OCI-LY1 (cell line): ENCODE data around the gene SYT14.

Experiments
- H2AFZ ChIP-seq: fragments of 200-600 bp; sonication (generic), shearing (Covaris generic); 2 replicates; pipeline ENCODE4 v1.6.0; 2014; ENCODE audit warnings: antibody characterized with exemption, mild to moderate bottlenecking, low read length
- H3F3A ChIP-seq: fragments of 200-600 bp; sonication (generic), shearing (Covaris generic); 2 replicates; pipeline ENCODE4 v1.6.0; 2014; ENCODE audit warnings: mild to moderate bottlenecking, antibody characterized with exemption, low read length, moderate library complexity; ENCODE audit not compliant: insufficient read depth
- H3K27ac ChIP-seq: fragments of 200-600 bp; sonication (generic); 2 replicates; pipeline ENCODE4 v1.5.1; 2014; ENCODE audit warnings: low read length, mixed run types, mild to moderate bottlenecking, low read depth; ENCODE audit not compliant: poor library complexity, severe bottlenecking
- H3K27me3 ChIP-seq: fragments of 200-600 bp; sonication (generic); 2 replicates; pipeline ENCODE4 v1.6.0; 2014; ENCODE audit warnings: antibody characterized with exemption, mild to moderate bottlenecking, low read length, moderate library complexity; ENCODE audit not compliant: insufficient read depth
- H3K36me3 ChIP-seq: fragments of 200-600 bp; sonication (generic); 2 replicates; pipeline ENCODE4 v1.6.1; 2014; ENCODE audit warnings: mild to moderate bottlenecking, antibody characterized with exemption, low read length, moderate library complexity, mixed read lengths; ENCODE audit not compliant: insufficient read depth
- H3K4me1 ChIP-seq: fragments of 200-600 bp; sonication (generic); 2 replicates; pipeline ENCODE4 v1.5.1; 2014; ENCODE audit warnings: mild to moderate bottlenecking, low read length, moderate library complexity; ENCODE audit not compliant: insufficient read depth, severe bottlenecking
- H3K4me2 ChIP-seq: fragments of 200-600 bp; sonication (generic), shearing (Covaris generic); 2 replicates; pipeline ENCODE4 v1.6.1; 2014; ENCODE audit warnings: low read length
- H3K4me3 ChIP-seq: fragments of 200-600 bp; sonication (generic); 2 replicates; pipeline ENCODE4 v1.5.1; 2014; ENCODE audit warnings: low read length, low read depth, mild to moderate bottlenecking, mixed read lengths; ENCODE audit not compliant: poor library complexity, severe bottlenecking
- H3K79me2 ChIP-seq: fragments of 200-600 bp; shearing (Covaris generic); 2 replicates; pipeline ENCODE4 v1.6.1; 2016; ENCODE audit warnings: mixed run types, low read length, mixed read lengths; ENCODE audit not compliant: insufficient read depth
- H3K9ac ChIP-seq: fragments of 200-600 bp; sonication (generic), shearing (Covaris generic); 2 replicates; pipeline ENCODE4 v1.6.1; 2014; ENCODE audit warnings: mild to moderate bottlenecking, low read length, mixed read lengths
- H3K9me2 ChIP-seq: fragments of 200-600 bp; sonication (generic), shearing (Covaris generic); 2 replicates; pipeline ENCODE4 v1.6.1; 2014; ENCODE audit warnings: low read depth, mild to moderate bottlenecking, low read length, mixed read lengths
- H3K9me3 ChIP-seq: fragments of 200-600 bp; shearing (Covaris generic); 2 replicates; pipeline ENCODE4 v1.6.1; 2014; ENCODE audit warnings: low read length, mixed read lengths
- H4K20me1 ChIP-seq: fragments of 200-600 bp; sonication (generic), shearing (Covaris generic); 2 replicates; pipeline ENCODE4 v1.6.0; 2016; ENCODE audit warnings: mild to moderate bottlenecking, low read length; ENCODE audit not compliant: insufficient read depth
- CTCF ChIP-seq: fragments of 200-600 bp; sonication (generic), shearing (Covaris generic); IDR thresholded peaks from 2 replicates; pipeline ENCODE4 v1.5.1; 2017; ENCODE audit warnings: mild to moderate bottlenecking, antibody characterized with exemption, low read length, moderate library complexity, mixed read lengths
- EZH2 ChIP-seq: fragments of 200-600 bp; sonication (generic), shearing (Covaris generic); IDR thresholded peaks from 2 replicates; pipeline ENCODE4 v1.8.0; 2017; ENCODE audit warnings: borderline replicate concordance, mixed run types, mild to moderate bottlenecking, antibody characterized with exemption, low read length, moderate library complexity, mixed read lengths

The SYT14 gene

DNA sequence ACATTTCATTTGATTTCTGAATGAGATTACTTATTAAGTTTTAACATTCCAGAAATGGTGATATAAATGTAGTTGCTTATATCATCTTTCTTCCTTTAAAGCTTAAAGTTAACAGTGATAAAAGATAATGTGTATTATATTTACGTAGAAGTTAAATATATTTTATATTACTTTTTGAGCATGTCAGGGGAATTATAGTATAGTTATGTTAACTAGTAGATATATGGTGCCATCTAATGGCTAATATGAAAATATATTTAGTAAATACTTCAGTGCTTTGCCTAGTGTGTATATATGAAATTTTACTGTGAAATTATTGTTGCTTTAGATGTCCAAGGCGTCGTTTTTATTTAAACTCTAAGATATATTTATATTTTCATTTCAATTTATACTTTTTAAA is 51.5 kb downstream of the SYT14 start:
- Histone ChIP-seq H3K4me2 (no peak overlapping the region), H3K9ac (no peak overlapping the region), H3K9me2 (no peaks in the 10 kb centered on the region)

GRCh38 chr1:209993061-209993830 is 55.2 kb downstream of the SYT14 start:
- TF ChIP-seq CTCF, result no peak
- no peak for TF ChIP-seq EZH2

More for the DNA sequence above, 51.5 kb downstream of the SYT14 start:
- H2AFZ ChIP-seq, result no peak overlapping the region
- H3F3A ChIP-seq, result no peaks in the 10 kb centered on the region
- H3K27me3 ChIP-seq, result no peaks in the 10 kb centered on the region
- TF ChIP-seq EZH2, result no peak
- TF ChIP-seq CTCF, result no peak
- no peak overlapping the region for H3K4me3 ChIP-seq
- no peaks in the 10 kb centered on the region for H3K79me2 ChIP-seq
- no peaks in the 10 kb centered on the region for H3K9me3 ChIP-seq
- no peaks in the 10 kb centered on the region for H3K4me1 ChIP-seq
- no peaks in the 10 kb centered on the region for H3K36me3 ChIP-seq
- no peaks in the 10 kb centered on the region for H4K20me1 ChIP-seq
- H3K27ac ChIP-seq, result no peak overlapping the region

GRCh38 chr1:209996348-209996747 is 58.3 kb downstream of the SYT14 start:
- no peaks in the 10 kb centered on the region for H3K9me2 ChIP-seq
- no peak overlapping the region for H3K9ac ChIP-seq
- H3F3A ChIP-seq, result no peaks in the 10 kb centered on the region
- no peaks in the 10 kb centered on the region for H3K4me1 ChIP-seq
- no peaks in the 10 kb centered on the region for H3K79me2 ChIP-seq
- H3K4me2 ChIP-seq, result no peak overlapping the region
- TF ChIP-seq CTCF, result no peak
- TF ChIP-seq EZH2, result no peak
- no peaks in the 10 kb centered on the region for H3K9me3 ChIP-seq
- H3K4me3 ChIP-seq, result no peak overlapping the region
- H2AFZ ChIP-seq, result no peak overlapping the region
- H3K27me3 ChIP-seq, result no peaks in the 10 kb centered on the region
- H4K20me1 ChIP-seq, result no peaks in the 10 kb centered on the region
- H3K27ac ChIP-seq, result no peak overlapping the region
- no peaks in the 10 kb centered on the region for H3K36me3 ChIP-seq

More at GRCh38 chr1:209993061-209993830, 55.2 kb downstream of the SYT14 start:
- Histone ChIP-seq H3K79me2 (no peaks in the 10 kb centered on the region), H3K27me3 (no peaks in the 10 kb centered on the region), H3K9me3 (no peaks in the 10 kb centered on the region), H4K20me1 (no peaks in the 10 kb centered on the region), H3K4me1 (no peaks in the 10 kb centered on the region), H3K36me3 (no peaks in the 10 kb centered on the region), H3K27ac (no peak overlapping the region), H3K4me3 (no peak overlapping the region), H3K9me2 (no peaks in the 10 kb centered on the region), H3K4me2 (no peak overlapping the region), H2AFZ (no peak overlapping the region), H3K9ac (no peak overlapping the region), H3F3A (no peaks in the 10 kb centered on the region)
